Astrocyte (in vitro differentiated cells and primary cell): Measurements from ENCODE around the gene FSIP1.

ENCODE experiments used
- CTCF ChIP-seq: IDR thresholded peaks from 2 replicates; pipeline ENCODE4 v1.5.1; 2011; ENCODE audit warnings: low read depth, mild to moderate bottlenecking, inconsistent platforms, low read length, moderate library complexity; ENCODE audit not compliant: insufficient read depth
- EZH2 ChIP-seq: IDR thresholded peaks from 2 replicates; pipeline ENCODE4 v1.6.1; 2012; ENCODE audit warnings: mild to moderate bottlenecking, low read length, inconsistent platforms; ENCODE audit not compliant: insufficient read depth

GRCh38 chr15:39661776-39662175 is 120.9 kb downstream of the FSIP1 start:
- TF ChIP-seq EZH2 (no peak), CTCF (no peak)
